IPS DF 6.9 (cell line): ENCODE results near the gene NKAIN2.

ENCODE experiments used
- DNase-seq: peaks from one replicate; pipeline ENCODE4 v3.0.0-alpha.2; 2013; ENCODE audit warnings: low read depth, low spot score
- H3K27ac ChIP-seq: one replicate; pipeline ENCODE4 v1.5.1; 2013; ENCODE audit warnings: low read length, control low read depth
- H3K27me3 ChIP-seq: 2 replicates; pipeline ENCODE4 v1.6.1; 2013; ENCODE audit warnings: mild to moderate bottlenecking, low read length; ENCODE audit not compliant: control insufficient read depth, insufficient read depth
- H3K36me3 ChIP-seq: 2 replicates; pipeline ENCODE4 v1.6.1; 2013; ENCODE audit warnings: low read length; ENCODE audit not compliant: control insufficient read depth, insufficient read depth
- H3K4me1 ChIP-seq: 2 replicates; pipeline ENCODE4 v1.6.1; 2013; ENCODE audit warnings: low read length; ENCODE audit not compliant: control insufficient read depth, insufficient read depth
- H3K4me3 ChIP-seq: 2 replicates; pipeline ENCODE4 v1.5.1; 2013; ENCODE audit warnings: mild to moderate bottlenecking, low read length
- H3K9me3 ChIP-seq: 2 replicates; pipeline ENCODE4 v1.6.1; 2013; ENCODE audit warnings: low read length, inconsistent platforms; ENCODE audit not compliant: control insufficient read depth, insufficient read depth
- WGBS: extraction: QIAGEN DNeasy Blood & Tissue Kit; methylation state at CpG from one replicate; pipeline ENCODE4 v1.1.7; 2013; ENCODE audit warnings: mixed read lengths, missing lambda C conversion rate; ENCODE audit not compliant: insufficient read length, insufficient coverage; 5-methylcytosine and 5-hydroxymethylcytosine counted together

Gene NKAIN2

DNA sequence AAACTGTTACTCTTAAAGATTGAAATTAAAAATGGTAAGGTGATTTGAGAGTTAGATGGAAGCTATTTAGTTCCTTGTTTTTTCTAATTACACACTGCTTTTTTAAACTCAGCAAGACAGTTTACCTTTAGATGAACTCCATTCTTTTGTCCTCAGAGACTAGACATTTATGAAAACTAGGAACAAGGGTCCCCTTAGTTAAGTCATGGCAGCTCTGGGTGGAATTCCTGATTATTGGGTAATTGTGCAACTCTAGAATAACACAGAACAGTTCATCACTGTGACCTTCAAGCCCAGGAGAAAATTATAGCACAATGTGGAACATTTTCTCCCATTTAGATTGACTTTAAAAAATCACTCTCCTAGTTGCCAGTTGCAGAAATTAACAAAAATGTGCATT is 251.7 kb downstream of the NKAIN2 start:
- H3K4me1 ChIP-seq: no peaks in the 10 kb centered on the region
- H3K9me3 ChIP-seq: no peaks in the 10 kb centered on the region
- no peaks in the 10 kb centered on the region for H3K36me3 ChIP-seq
- H3K4me3 ChIP-seq: no peak overlapping the region
- DNase-seq: no peak
- no peak overlapping the region for H3K27ac ChIP-seq
- H3K27me3 ChIP-seq: no peaks in the 10 kb centered on the region

GRCh38 chr6:124055963-124056362 is 252.3 kb downstream of the NKAIN2 start:
- no peaks in the 10 kb centered on the region for H3K9me3 ChIP-seq
- no peak overlapping the region for H3K27ac ChIP-seq
- no peak overlapping the region for H3K4me3 ChIP-seq
- H3K4me1 ChIP-seq: no peaks in the 10 kb centered on the region
- H3K36me3 ChIP-seq: no peaks in the 10 kb centered on the region
- H3K27me3 ChIP-seq: no peaks in the 10 kb centered on the region
- WGBS: no CpG with 5 or more reads among the region's 1 CpG
- DNase-seq: no peak

- Histone ChIP-seq H3K27ac (no peak overlapping the region), H3K27me3 (no peaks in the 10 kb centered on the region), H3K9me3 (no peaks in the 10 kb centered on the region), H3K4me3 (no peak overlapping the region), H3K4me1 (no peaks in the 10 kb centered on the region), H3K36me3 (no peaks in the 10 kb centered on the region)
- DNase-seq: no peak
- WGBS: no CpG with 5 or more reads among the region's 3 CpGs
Observed at GRCh38 chr6:124056407-124057334, 253.0 kb downstream of the NKAIN2 start.

DNA sequence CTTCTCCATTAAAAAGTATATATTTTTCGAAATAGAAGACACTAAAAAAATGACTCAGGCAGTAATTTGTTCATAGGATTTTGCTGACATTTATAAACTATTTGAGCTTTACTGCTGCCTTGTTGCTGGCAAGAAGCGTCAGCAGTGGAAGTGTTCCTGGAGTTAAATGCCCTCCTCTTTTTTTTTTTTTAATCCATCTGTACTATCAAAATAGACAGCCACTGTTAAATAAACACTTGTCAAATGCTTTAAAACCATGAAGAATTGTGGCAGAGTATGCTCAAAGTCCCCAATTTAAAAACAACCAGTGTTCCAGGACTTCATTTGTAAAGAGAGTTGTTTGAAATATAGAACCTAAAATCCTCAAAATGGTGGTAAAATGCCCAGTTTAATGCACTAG is 253.8 kb downstream of the NKAIN2 start:
- DNase-seq: no peak

GRCh38 chr6:124064317-124065113 is 260.9 kb downstream of the NKAIN2 start:
- Histone ChIP-seq H3K4me3 (no peak overlapping the region), H3K9me3 (no peaks in the 10 kb centered on the region), H3K4me1 (no peaks in the 10 kb centered on the region), H3K27me3 (no peaks in the 10 kb centered on the region), H3K36me3 (no peaks in the 10 kb centered on the region), H3K27ac (no peak overlapping the region)
- DNase-seq: no peak
- whole genome bisulfite sequencing: no CpG with 5 or more reads among the region's 3 CpGs

More for the DNA sequence above, 253.8 kb downstream of the NKAIN2 start:
- no peaks in the 10 kb centered on the region for H3K36me3 ChIP-seq
- no peaks in the 10 kb centered on the region for H3K4me1 ChIP-seq
- H3K27me3 ChIP-seq: no peaks in the 10 kb centered on the region
- H3K9me3 ChIP-seq: no peaks in the 10 kb centered on the region
- H3K4me3 ChIP-seq: no peak overlapping the region
- WGBS: no CpG with 5 or more reads among the region's 2 CpGs
- no peak overlapping the region for H3K27ac ChIP-seq

- Histone ChIP-seq H3K27me3 (no peaks in the 10 kb centered on the region), H3K36me3 (no peaks in the 10 kb centered on the region), H3K9me3 (no peaks in the 10 kb centered on the region), H3K4me1 (no peaks in the 10 kb centered on the region), H3K4me3 (no peak overlapping the region), H3K27ac (no peak overlapping the region)
- DNase-seq: no peak
Observed at GRCh38 chr6:124066269-124066668, 262.6 kb downstream of the NKAIN2 start.

- no peak for DNase-seq
- Histone ChIP-seq H3K36me3 (no peaks in the 10 kb centered on the region), H3K9me3 (no peaks in the 10 kb centered on the region), H3K27me3 (no peaks in the 10 kb centered on the region), H3K4me3 (no peak overlapping the region), H3K27ac (no peak overlapping the region), H3K4me1 (no peaks in the 10 kb centered on the region)
- no CpG with 5 or more reads among the region's 6 CpGs for WGBS
Observed at GRCh38 chr6:124066946-124067552, 263.4 kb downstream of the NKAIN2 start.

DNA sequence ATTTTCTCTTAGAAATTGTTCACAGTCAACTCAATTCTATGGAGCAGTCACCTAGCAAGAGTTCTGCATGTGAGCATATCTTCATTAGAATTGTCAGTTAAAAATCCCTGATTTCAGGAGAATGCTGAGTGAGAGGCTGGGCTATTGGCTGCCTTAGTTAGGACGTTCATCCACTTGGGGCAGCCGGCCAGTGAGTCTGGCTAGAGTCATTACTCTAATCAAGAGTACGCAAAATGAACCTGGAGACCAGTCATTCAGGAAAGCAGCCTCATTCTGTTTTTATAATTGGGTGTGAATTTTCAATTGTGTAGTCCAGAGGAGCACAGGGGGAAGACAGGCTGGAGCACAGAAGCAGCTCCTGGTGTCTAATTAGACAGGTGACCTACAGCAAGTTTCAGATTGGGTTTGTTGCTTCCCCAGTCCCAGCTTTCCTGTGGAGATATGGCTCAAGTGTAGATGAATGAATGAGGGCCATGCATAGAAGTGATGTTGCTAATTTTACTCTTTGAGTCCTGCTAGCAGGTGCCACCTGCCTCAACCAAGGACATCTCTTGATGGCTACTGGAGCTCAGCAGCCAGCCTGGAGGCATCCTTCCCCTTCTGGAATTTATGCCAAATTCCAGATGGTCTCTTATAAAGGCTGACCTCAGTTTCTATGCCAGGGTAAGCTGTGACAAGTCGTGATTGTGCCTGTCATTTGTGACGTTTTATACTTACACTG is 265.7 kb downstream of the NKAIN2 start:
- DNase-seq: no peak
- Histone ChIP-seq H3K27me3 (no peaks in the 10 kb centered on the region), H3K27ac (no peak overlapping the region), H3K36me3 (no peaks in the 10 kb centered on the region), H3K4me3 (no peak overlapping the region), H3K9me3 (no peaks in the 10 kb centered on the region), H3K4me1 (0 out of 2 replicates have a peak, but pooled peaks cover under 1% of the 10 kb centered on the region)
- no CpG with 5 or more reads among the region's 5 CpGs for WGBS

DNA sequence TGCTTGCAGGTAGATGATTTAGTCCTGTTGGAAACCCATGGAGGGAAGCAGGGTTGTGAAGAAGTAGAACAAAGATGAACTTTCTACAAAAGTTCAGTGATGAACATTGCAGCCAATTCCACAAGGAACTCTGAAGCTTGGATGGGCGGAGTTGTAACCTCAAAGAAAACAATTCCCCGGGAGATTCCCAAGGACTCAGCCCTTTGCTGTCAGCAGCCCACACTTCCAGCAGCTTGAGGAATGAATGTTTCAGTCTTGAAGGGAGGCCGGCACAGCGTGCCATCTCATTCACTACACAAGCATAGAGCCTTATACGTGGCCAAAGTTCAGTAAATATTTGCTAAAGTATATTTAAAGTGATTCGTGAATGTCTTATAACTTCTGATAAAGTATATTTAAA is 269.4 kb downstream of the NKAIN2 start:
- Histone ChIP-seq H3K9me3 (no peaks in the 10 kb centered on the region), H3K27me3 (no peaks in the 10 kb centered on the region), H3K36me3 (no peaks in the 10 kb centered on the region), H3K27ac (no peak overlapping the region), H3K4me3 (no peak overlapping the region), H3K4me1 (0 out of 2 replicates have a peak, but pooled peaks cover 1% of the 10 kb centered on the region)
- WGBS: no CpG with 5 or more reads among the region's 6 CpGs
- DNase-seq: no peak
